ENCODE results near the gene KCNK10.

Gene KCNK10

GRCh38 chr14:88168025-88168424, 155.0 kb downstream of the KCNK10 start:
- DNase-seq = no peak

- DNase-seq = no peak
Measured at GRCh38 chr14:88166616-88167015, 156.5 kb downstream of the KCNK10 start.

GRCh38 chr14:88164906-88165534, 158.0 kb downstream of the KCNK10 start:
- no peak for DNase-seq

- no peak for DNase-seq
Measured at GRCh38 chr14:88163731-88164255, 159.3 kb downstream of the KCNK10 start.

- DNase-seq = no peak
Measured at GRCh38 chr14:88156127-88156526, 166.9 kb downstream of the KCNK10 start.

GRCh38 chr14:88154926-88155325, 168.1 kb downstream of the KCNK10 start:
- no peak for DNase-seq

GRCh38 chr14:88154321-88154720, 168.7 kb downstream of the KCNK10 start:
- no peak for DNase-seq

GRCh38 chr14:88146881-88147649, 176.0 kb downstream of the KCNK10 start:
- no peak for DNase-seq

- no peak for DNase-seq
Measured at GRCh38 chr14:88143810-88144209, 179.3 kb downstream of the KCNK10 start.

- DNase-seq = no peak
Measured at GRCh38 chr14:88142997-88143396, 180.1 kb downstream of the KCNK10 start.

GRCh38 chr14:88140874-88141273, 182.2 kb downstream of the KCNK10 start:
- no peak for DNase-seq

GRCh38 chr14:88137327-88137726, 185.7 kb downstream of the KCNK10 start:
- no peak for DNase-seq
